ENCODE measurements around the gene RGS6.

Gene RGS6

GRCh38 chr14:72014486-72014885 is 82.3 kb downstream of the RGS6 start:
- DNase-seq (ENCODE audit: low read depth): no peak

- DNase-seq (ENCODE audit: low read depth): no peak
Measured at GRCh38 chr14:72017290-72017689, 85.1 kb downstream of the RGS6 start.

GRCh38 chr14:72023128-72024042 is 91.2 kb downstream of the RGS6 start:
- no peak for DNase-seq (ENCODE audit: low read depth)

- peak; percentile 4 for DNase-seq (ENCODE audit: low read depth)
Measured at GRCh38 chr14:72024043-72024407, 91.8 kb downstream of the RGS6 start.

- no peak for DNase-seq (ENCODE audit: low read depth)
Measured at GRCh38 chr14:72024504-72024903, 92.3 kb downstream of the RGS6 start.

GRCh38 chr14:72026536-72026935 is 94.3 kb downstream of the RGS6 start:
- no peak for DNase-seq (ENCODE audit: low read depth)

- DNase-seq (ENCODE audit: low read depth): no peak
Measured at GRCh38 chr14:72027061-72027460, 94.8 kb downstream of the RGS6 start.

- DNase-seq (ENCODE audit: low read depth): no peak
Measured at GRCh38 chr14:72033365-72033764, 101.1 kb downstream of the RGS6 start.

GRCh38 chr14:72040528-72040927 is 108.3 kb downstream of the RGS6 start:
- no peak for DNase-seq (ENCODE audit: low read depth)

GRCh38 chr14:72045271-72045670 is 113.0 kb downstream of the RGS6 start:
- DNase-seq (ENCODE audit: low read depth): no peak

GRCh38 chr14:72045885-72046284 is 113.7 kb downstream of the RGS6 start:
- no peak for DNase-seq (ENCODE audit: low read depth)

- no peak for DNase-seq (ENCODE audit: low read depth)
Measured at GRCh38 chr14:72049462-72049861, 117.2 kb downstream of the RGS6 start.

GRCh38 chr14:72052356-72052755 is 120.1 kb downstream of the RGS6 start:
- no peak for DNase-seq (ENCODE audit: low read depth)

GRCh38 chr14:72053651-72054050 is 121.4 kb downstream of the RGS6 start:
- DNase-seq (ENCODE audit: low read depth): no peak

- no peak for DNase-seq (ENCODE audit: low read depth)
Measured at GRCh38 chr14:72054911-72055310, 122.7 kb downstream of the RGS6 start.

GRCh38 chr14:72057701-72058285 is 125.6 kb downstream of the RGS6 start:
- DNase-seq (ENCODE audit: low read depth): no peak

- no peak for DNase-seq (ENCODE audit: low read depth)
Measured at GRCh38 chr14:72060460-72060859, 128.2 kb downstream of the RGS6 start.

- DNase-seq (ENCODE audit: low read depth): no peak
Measured at GRCh38 chr14:72060917-72061316, 128.7 kb downstream of the RGS6 start.

- no peak for DNase-seq (ENCODE audit: low read depth)
Measured at GRCh38 chr14:72061718-72062117, 129.5 kb downstream of the RGS6 start.

GRCh38 chr14:72063761-72064282 is 131.6 kb downstream of the RGS6 start:
- DNase-seq (ENCODE audit: low read depth): no peak

- DNase-seq (ENCODE audit: low read depth): no peak
Measured at GRCh38 chr14:72064501-72064900, 132.3 kb downstream of the RGS6 start.

GRCh38 chr14:72070458-72070857 is 138.2 kb downstream of the RGS6 start:
- DNase-seq (ENCODE audit: low read depth): no peak

GRCh38 chr14:72075649-72076334 is 143.6 kb downstream of the RGS6 start:
- no peak for DNase-seq (ENCODE audit: low read depth)
